ENCODE results near the gene ATP1A1. TPM values are rescaled to one million over a fixed set of nuclear protein-coding genes. Genes with fewer than 3 reads are reported as not detected.

ATP1A1 gene
- total and polyA plus RNA-seq, 4 donors = 68.6 to 128 (median 82.6) TPM

DNA sequence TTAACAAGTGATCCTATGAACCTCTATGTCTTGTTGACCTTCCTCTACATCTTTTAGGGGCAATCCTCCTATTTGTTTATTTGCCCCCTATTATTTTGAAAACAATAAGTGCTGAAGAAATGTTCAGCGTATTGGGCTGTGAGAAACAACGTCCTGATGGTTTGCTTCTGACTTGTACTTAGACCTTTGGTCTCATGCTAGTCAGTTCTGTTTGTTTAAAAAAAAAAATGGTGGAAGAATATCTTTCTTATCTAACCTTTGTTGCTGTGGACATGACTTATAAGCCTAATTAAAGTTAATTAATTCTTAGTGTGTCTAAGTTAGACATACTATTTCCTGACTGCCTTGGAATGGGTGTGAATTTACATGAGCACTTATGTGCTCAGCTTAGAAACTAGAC, 20.7 kb downstream of the ATP1A1 start:
- H3K27ac ChIP-seq (ENCODE audit: low read depth in 1 of 2, low read length in 2 of 2) = no peak overlapping the region

More for the DNA sequence above, 20.7 kb downstream of the ATP1A1 start:
- H3K4me3 ChIP-seq (ENCODE audit: low read depth in 1 of 3, low read length in 3 of 3) = no peak overlapping the region
- DNase-seq (ENCODE audit: low spot score) = no peak
- peaks cover 19 to 84% (median 67%) of the 10 kb centered on the region in 4 donors for H3K36me3 ChIP-seq (ENCODE audit: control insufficient read depth in 4 of 4, insufficient read depth in 3 of 4, low read depth in 1 of 4, low read length in 3 of 4)
- TF ChIP-seq RAD21 (IDR thresholded peaks at IDR 0.05) (no peak), TAF1 (conservative IDR thresholded peaks at IDR 0.05) (no peak), HNF4G (IDR thresholded peaks at IDR 0.05) (peak; percentile 61), SP1 (IDR thresholded peaks at IDR 0.05) (peak; percentile 61), FOXA1 (IDR thresholded peaks at IDR 0.05) (no peak), JUND (IDR thresholded peaks at IDR 0.05) (peak in 1 of 2 donors; percentile 28), EGR1 (IDR thresholded peaks at IDR 0.05; ENCODE audit: low read depth in 2 of 2) (no peak), YY1 (IDR thresholded peaks at IDR 0.05) (peak; percentile 63), HNF4A (conservative IDR thresholded peaks at IDR 0.05) (peak; percentile 82 to 92), NR2F2 (IDR thresholded peaks at IDR 0.05) (no peak), FOXA2 (IDR thresholded peaks at IDR 0.05) (no peak), RXRA (IDR thresholded peaks at IDR 0.05) (peak; percentile 10 to 13), GABPA (IDR thresholded peaks at IDR 0.05 in 1 of 2, conservative IDR thresholded peaks at IDR 0.05 in 1 of 2) (no peak)
- TF ChIP-seq, protein P1, sequence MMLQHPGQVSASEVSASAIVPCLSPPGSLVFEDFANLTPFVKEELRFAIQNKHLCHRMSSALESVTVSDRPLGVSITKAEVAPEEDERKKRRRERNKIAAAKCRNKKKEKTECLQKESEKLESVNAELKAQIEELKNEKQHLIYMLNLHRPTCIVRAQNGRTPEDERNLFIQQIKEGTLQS (IDR thresholded peaks at IDR 0.05) = no peak
- TF ChIP-seq, protein P2, sequence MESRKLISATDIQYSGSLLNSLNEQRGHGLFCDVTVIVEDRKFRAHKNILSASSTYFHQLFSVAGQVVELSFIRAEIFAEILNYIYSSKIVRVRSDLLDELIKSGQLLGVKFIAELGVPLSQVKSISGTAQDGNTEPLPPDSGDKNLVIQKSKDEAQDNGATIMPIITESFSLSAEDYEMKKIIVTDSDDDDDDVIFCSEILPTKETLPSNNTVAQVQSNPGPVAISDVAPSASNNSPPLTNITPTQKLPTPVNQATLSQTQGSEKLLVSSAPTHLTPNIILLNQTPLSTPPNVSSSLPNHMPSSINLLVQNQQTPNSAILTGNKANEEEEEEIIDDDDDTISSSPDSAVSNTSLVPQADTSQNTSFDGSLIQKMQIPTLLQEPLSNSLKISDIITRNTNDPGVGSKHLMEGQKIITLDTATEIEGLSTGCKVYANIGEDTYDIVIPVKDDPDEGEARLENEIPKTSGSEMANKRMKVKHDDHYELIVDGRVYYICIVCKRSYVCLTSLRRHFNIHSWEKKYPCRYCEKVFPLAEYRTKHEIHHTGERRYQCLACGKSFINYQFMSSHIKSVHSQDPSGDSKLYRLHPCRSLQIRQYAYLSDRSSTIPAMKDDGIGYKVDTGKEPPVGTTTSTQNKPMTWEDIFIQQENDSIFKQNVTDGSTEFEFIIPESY (IDR thresholded peaks at IDR 0.05) = no peak
- TF ChIP-seq, protein P3, sequence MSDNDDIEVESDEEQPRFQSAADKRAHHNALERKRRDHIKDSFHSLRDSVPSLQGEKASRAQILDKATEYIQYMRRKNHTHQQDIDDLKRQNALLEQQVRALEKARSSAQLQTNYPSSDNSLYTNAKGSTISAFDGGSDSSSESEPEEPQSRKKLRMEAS (IDR thresholded peaks at IDR 0.05) = peak; percentile 49
- TF ChIP-seq, protein P4, sequence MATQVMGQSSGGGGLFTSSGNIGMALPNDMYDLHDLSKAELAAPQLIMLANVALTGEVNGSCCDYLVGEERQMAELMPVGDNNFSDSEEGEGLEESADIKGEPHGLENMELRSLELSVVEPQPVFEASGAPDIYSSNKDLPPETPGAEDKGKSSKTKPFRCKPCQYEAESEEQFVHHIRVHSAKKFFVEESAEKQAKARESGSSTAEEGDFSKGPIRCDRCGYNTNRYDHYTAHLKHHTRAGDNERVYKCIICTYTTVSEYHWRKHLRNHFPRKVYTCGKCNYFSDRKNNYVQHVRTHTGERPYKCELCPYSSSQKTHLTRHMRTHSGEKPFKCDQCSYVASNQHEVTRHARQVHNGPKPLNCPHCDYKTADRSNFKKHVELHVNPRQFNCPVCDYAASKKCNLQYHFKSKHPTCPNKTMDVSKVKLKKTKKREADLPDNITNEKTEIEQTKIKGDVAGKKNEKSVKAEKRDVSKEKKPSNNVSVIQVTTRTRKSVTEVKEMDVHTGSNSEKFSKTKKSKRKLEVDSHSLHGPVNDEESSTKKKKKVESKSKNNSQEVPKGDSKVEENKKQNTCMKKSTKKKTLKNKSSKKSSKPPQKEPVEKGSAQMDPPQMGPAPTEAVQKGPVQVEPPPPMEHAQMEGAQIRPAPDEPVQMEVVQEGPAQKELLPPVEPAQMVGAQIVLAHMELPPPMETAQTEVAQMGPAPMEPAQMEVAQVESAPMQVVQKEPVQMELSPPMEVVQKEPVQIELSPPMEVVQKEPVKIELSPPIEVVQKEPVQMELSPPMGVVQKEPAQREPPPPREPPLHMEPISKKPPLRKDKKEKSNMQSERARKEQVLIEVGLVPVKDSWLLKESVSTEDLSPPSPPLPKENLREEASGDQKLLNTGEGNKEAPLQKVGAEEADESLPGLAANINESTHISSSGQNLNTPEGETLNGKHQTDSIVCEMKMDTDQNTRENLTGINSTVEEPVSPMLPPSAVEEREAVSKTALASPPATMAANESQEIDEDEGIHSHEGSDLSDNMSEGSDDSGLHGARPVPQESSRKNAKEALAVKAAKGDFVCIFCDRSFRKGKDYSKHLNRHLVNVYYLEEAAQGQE (IDR thresholded peaks at IDR 0.05) = no peak
- TF ChIP-seq, protein P5, sequence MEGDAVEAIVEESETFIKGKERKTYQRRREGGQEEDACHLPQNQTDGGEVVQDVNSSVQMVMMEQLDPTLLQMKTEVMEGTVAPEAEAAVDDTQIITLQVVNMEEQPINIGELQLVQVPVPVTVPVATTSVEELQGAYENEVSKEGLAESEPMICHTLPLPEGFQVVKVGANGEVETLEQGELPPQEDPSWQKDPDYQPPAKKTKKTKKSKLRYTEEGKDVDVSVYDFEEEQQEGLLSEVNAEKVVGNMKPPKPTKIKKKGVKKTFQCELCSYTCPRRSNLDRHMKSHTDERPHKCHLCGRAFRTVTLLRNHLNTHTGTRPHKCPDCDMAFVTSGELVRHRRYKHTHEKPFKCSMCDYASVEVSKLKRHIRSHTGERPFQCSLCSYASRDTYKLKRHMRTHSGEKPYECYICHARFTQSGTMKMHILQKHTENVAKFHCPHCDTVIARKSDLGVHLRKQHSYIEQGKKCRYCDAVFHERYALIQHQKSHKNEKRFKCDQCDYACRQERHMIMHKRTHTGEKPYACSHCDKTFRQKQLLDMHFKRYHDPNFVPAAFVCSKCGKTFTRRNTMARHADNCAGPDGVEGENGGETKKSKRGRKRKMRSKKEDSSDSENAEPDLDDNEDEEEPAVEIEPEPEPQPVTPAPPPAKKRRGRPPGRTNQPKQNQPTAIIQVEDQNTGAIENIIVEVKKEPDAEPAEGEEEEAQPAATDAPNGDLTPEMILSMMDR (IDR thresholded peaks at IDR 0.05; ENCODE audit: low read depth, low read length, missing input control) = no peak
- H3K9ac ChIP-seq (ENCODE audit: low read depth in 1 of 2, low read length in 2 of 2) = no peak overlapping the region
- 34% methylated on average over 2 of the region's 2 CpGs for WGBS
- no peaks in the 10 kb centered on the region for H3K9me3 ChIP-seq (ENCODE audit: control insufficient read depth in 4 of 4, low read length in 3 of 4)
- H3K27me3 ChIP-seq (ENCODE audit: control insufficient read depth in 4 of 4, insufficient read depth in 4 of 4, low read length in 3 of 4) = no peaks in the 10 kb centered on the region
- H3K4me1 ChIP-seq (ENCODE audit: control insufficient read depth in 4 of 4, insufficient read depth in 4 of 4, low read length in 3 of 4) = peaks cover 3 to 24% (median 17%) of the 10 kb centered on the region in 4 donors
